HepG2 (cell line): Measurements from ENCODE around the gene SINHCAF. TPM values are rescaled to one million over a fixed set of nuclear protein-coding genes. Genes with fewer than 3 reads are reported as not detected.

Experiments used
- BRCA1 ChIP-seq: sonication (generic); formaldehyde crosslinking; IDR thresholded peaks from 2 replicates; pipeline ENCODE4 v1.4.0; 2020; ENCODE audit warnings: missing genetic modification reagents
- NAIF1 ChIP-seq: sonication (generic); formaldehyde crosslinking; IDR thresholded peaks from 2 replicates; pipeline ENCODE4 v1.5.0; 2020; ENCODE audit warnings: mild to moderate bottlenecking, missing genetic modification reagents, borderline replicate concordance
- POGK ChIP-seq: sonication (generic); formaldehyde crosslinking; conservative IDR thresholded peaks from 2 replicates; pipeline ENCODE4 v1.8.0; 2022; ENCODE audit warnings: mild to moderate bottlenecking, moderate library complexity, missing genetic modification reagents
- THRA ChIP-seq: sonication (generic); formaldehyde crosslinking; IDR thresholded peaks from 2 replicates; pipeline ENCODE4 v1.4.0; 2020; ENCODE audit warnings: missing genetic modification reagents, borderline replicate concordance
- ZBTB37 ChIP-seq: sonication (generic); formaldehyde crosslinking; IDR thresholded peaks from 2 replicates; pipeline ENCODE4 v1.4.0; 2020; ENCODE audit warnings: mild to moderate bottlenecking, missing genetic modification reagents
- ZFP82 ChIP-seq: sonication (generic); formaldehyde crosslinking; IDR thresholded peaks from 2 replicates; pipeline ENCODE4 v1.5.1; 2020; ENCODE audit warnings: mild to moderate bottlenecking, missing genetic modification reagents, borderline replicate concordance
- ZNF24 ChIP-seq: fragments of 450-650 bp; IDR thresholded peaks from 2 replicates; pipeline ENCODE4 v1.6.1; 2017; ENCODE audit warnings: antibody characterized with exemption, mild to moderate bottlenecking
- ZNF280D ChIP-seq: sonication (generic); formaldehyde crosslinking; IDR thresholded peaks from 2 replicates; pipeline ENCODE4 v1.5.1; 2020; ENCODE audit warnings: mild to moderate bottlenecking, missing genetic modification reagents
- ZNF414 ChIP-seq: sonication (generic); formaldehyde crosslinking; IDR thresholded peaks from 2 replicates; pipeline ENCODE4 v1.5.0; 2020; ENCODE audit warnings: missing genetic modification reagents
- ZNF430 ChIP-seq: sonication (generic); formaldehyde crosslinking; IDR thresholded peaks from 2 replicates; pipeline ENCODE4 v1.9.0; 2021; ENCODE audit warnings: mild to moderate bottlenecking, missing genetic modification reagents
- ZNF503 ChIP-seq: sonication (generic); formaldehyde crosslinking; IDR thresholded peaks from 2 replicates; pipeline ENCODE4 v1.4.0; 2020; ENCODE audit warnings: missing genetic modification reagents
- ZNF607 ChIP-seq: sonication (generic); formaldehyde crosslinking; IDR thresholded peaks from 2 replicates; pipeline ENCODE4 v1.5.1; 2020; ENCODE audit warnings: missing genetic modification reagents, mild to moderate bottlenecking, borderline replicate concordance
- ZNF616 ChIP-seq: sonication (generic); formaldehyde crosslinking; IDR thresholded peaks from 2 replicates; pipeline ENCODE4 v1.5.0; 2020; ENCODE audit warnings: low read depth, mild to moderate bottlenecking, missing genetic modification reagents
- ZSCAN20 ChIP-seq: sonication (generic); formaldehyde crosslinking; IDR thresholded peaks from 2 replicates; pipeline ENCODE4 v1.4.0; 2020; ENCODE audit warnings: missing genetic modification reagents, mild to moderate bottlenecking, borderline replicate concordance
- polyA plus RNA-seq, 8 experiments: library from polyadenylated mRNA; depleted of rRNA in 3 of 8; stranded (reverse) in 7 of 8; unstranded in 1 of 8; fragments of >200 nt; fragmentation: Illumina TruSeq in 4 of 8; extraction: Trizol in 4 of 8; gene quantifications; 2 replicates each; pipeline versions ENCODE4 v1.2.1 to v1.2.3, GENCODE V29; 2011 to 2016; ENCODE audit warnings: low read depth in 4 of 8, missing spikeins in 1 of 8, mixed read lengths in 1 of 8; ENCODE audit not compliant: insufficient read depth in 1 of 8
- total RNA-seq, 5 experiments: library from RNA; depleted of rRNA; stranded (reverse); fragments of >200 nt; fragmentation: Illumina TruSeq; extraction: Trizol; gene quantifications; 2 replicates each; pipeline ENCODE4 v1.2.3, GENCODE V29; 2016; ENCODE audit warnings: low read depth in 1 of 5

Gene SINHCAF
- total and polyA plus RNA-seq, 2 of the 13 experiments (the other 11 are each of a cell fraction or from before 2014, with no cell fraction given), result 54.6 to 97.8 TPM

- 0 out of 2 replicates have a peak, but pooled peaks have one; percentile 31 for TF ChIP-seq ZNF280D
- peak; percentile 70; the same call in 1 of the 2 replicates for TF ChIP-seq NAIF1 (CRISPR knock-in tag)
- TF ChIP-seq BRCA1 (CRISPR knock-in tag), result no peak
- TF ChIP-seq POGK, result 0 out of 2 replicates have a peak, but pooled peaks have one; percentile 45
- TF ChIP-seq ZFP82 (CRISPR knock-in tag), result peak; percentile 13; the same call in 1 of the 2 replicates
- TF ChIP-seq ZNF616 (CRISPR knock-in tag), result no peak
- TF ChIP-seq ZNF503, result 0 out of 2 replicates have a peak, but pooled peaks have one; percentile 33
- peak; percentile 43; the same call in 1 of the 2 replicates for TF ChIP-seq ZNF430 (CRISPR knock-in tag)
- TF ChIP-seq ZNF414, result peak; percentile 56; the same call in 1 of the 2 replicates
- TF ChIP-seq ZBTB37, result no peak
- TF ChIP-seq ZSCAN20, result peak; percentile 38; the same call in 1 of the 2 replicates
- peak; percentile 15; the same call in 1 of the 2 replicates for TF ChIP-seq ZNF607 (CRISPR knock-in tag)
- peak; percentile 33; the same call in 1 of the 2 replicates for TF ChIP-seq ZNF24
- no peak for TF ChIP-seq THRA (CRISPR knock-in tag)
These were observed 1.7 kb downstream of the SINHCAF start (continued) for GRCh38 chr12:31324116-31324844.
